ENCODE results near the gene RNF114.
A peak's percentile ranks its signal among the peaks of the same experiment; 100 is the strongest.

The RNF114 gene

DNA sequence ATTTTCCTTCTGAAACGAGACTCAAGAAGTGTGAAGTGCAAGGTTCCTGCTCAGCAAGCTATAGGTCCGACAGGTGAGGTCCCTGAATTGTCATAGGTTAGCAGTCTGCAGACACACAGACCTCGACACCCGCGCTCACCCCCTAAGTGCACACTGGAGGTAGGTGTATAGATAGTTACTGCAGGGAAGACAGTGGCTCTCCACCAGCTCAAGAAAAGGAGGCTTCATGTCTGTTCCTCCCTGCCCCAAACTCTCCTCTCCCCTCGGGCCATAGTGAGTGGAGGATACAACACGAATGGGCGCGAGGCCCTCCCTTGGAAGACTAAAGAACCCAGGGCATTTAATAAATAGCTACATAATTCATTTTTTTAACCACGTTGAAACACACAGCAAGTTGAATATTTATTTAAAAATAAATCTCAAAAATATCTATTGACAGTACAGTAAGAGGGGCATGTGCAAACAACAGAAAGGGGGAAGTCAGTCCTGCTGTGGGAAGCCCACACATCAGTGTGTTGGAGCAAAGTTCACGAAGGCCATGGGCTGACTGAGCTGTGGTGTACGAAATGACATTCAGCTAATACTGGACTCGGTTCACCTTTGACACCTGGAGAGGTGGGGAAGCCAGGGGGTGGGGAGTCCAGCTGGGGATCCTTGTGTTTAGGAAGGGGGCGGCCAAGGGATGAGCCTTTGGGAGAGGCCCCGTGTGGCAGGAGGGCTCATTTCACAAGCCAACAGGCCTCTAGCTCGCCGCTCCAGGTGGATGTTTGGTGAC, 31.6 kb upstream of the RNF114 start:
- DNase-seq, result no peak

DNA sequence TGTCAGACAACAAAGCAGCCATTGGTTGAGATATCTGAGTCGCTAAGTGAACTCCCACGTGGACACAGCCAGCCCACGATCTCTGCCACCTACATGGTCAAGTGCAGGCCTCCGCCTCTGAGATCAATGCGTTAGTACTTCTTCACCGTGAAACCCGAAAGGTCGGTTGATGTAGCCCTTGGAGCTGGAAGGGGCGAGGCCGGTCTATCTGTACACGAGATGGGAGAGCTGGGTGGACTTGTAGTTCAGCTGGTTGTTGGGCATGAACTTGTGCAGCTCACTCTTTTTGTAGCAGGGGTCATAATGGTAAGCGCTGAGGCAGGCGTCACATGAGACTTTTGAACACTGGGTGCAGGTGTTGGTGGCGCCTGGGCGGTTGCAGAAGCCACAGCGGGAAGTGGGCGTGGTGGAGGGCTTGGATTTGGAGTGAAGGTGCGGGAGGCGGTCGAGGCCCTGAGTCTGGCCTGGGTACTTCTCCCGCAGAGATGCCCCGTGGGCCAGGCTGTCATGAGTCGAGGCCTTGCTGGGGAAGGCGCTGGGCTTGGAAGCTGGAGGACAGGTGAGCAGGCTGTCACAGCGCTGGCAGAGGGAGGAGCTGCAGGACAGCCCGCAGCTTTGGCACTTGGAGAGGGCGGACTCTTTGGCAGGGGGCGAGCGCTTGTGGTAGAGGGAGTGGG, 30.6 kb upstream of the RNF114 start:
- DNase-seq, result no peak

DNA sequence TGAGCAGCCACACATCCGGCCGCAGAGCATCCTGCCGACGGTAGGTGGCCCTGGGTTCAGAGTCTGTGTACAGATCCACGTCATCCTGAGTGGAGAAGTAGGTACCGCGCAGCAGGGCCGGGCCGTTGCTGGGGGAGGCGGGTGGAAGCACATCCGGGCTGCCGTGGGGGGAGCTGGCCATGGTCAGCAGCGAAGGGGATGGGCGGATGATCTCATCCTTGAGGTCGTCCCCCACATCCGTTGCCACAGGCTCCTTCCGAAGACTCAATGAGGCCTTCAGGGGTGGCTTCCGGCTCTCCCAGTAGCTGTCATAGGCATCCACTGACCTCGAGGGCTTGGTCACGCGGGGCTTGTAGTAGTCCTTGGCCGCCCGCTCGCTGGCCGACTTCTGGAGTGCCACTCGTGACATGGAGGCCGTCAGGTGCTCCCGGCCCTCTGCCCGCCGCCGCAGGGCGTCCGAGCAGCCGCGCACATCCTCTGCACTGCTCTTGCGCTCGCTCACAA, 30.0 kb upstream of the RNF114 start:
- DNase-seq, result no peak

DNA sequence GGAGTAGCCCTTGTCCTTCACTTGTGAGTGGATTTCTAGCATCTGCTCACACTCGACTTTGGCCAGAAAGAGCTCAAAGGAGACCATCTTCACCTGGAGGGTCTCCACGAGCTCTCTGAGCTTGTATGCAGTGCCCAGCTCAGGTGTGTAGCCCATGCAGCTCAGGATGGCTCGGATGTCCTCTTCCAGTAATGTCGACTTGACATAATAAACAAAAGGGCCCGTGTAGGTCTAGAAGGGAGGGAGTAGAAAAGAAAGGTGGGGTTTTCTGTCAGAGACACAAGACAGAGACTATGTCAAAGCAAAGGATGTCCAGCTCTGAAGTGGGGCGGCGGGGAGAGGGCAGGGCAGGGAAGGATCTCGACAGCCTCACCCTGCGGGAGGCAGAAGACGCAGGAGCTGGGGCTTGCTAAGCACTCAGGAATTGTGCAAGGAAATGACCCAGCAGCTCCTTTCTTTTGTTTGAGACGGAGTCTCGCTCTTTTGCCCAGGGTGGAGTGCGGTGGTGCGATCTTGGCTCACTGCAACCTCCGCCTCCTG, 29.5 kb upstream of the RNF114 start:
- DNase-seq, result no peak

DNA sequence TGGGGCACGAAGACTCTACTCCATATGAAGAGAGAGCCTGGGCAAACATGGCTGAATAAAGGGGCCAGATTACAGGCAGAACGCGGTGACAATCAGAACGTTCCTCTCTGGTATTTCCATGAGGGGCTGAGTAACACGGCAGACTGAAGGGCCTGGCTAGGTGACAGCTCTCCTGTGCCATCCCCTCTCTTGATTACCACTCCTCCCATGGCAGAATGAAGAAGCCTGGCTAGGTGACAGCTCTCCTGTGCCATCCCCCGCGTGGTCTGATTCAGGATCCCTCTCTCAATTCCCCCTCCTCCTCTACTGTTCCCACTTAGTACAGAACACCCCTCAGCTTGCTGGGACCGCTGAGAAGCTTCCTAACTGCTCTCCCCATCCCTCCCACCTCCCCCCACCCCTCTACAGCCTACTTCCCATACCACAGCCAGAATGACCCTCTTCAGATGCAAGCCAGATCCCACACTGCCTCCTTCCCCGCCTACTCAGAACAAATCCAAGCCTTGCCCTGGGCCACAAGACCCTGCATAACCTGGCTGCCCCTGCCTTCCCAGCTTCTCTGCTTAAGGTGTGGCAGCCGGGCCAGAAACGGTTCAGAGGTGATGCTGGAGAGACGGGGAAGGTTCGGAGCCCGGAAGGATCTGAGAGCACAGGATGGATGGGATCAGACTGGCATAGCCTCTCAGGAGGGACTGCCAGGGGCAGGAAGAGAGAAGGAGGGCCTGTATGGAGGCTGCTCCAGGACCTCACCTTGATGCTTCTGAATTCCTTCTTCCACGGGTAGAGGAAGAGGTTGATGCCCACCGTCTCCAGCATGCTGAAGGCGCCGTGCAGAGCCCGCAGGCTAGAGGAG, 28.6 kb upstream of the RNF114 start:
- DNase-seq, result no peak

DNA sequence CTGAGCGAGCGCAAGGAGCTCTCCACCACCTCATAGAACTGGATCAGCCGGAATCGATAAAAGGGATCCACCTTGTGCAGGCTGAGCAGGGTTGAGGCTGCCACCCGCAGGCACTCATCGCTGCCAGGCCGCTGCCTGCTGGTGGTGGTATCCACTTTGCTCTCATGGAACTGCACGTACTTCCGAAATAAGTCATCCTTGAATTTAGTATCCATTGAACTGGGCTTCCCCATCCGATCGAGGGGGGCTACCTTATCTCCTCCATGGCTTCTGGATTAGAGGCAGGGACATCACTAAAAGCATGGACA, 28.0 kb upstream of the RNF114 start:
- DNase-seq, result no peak

DNA sequence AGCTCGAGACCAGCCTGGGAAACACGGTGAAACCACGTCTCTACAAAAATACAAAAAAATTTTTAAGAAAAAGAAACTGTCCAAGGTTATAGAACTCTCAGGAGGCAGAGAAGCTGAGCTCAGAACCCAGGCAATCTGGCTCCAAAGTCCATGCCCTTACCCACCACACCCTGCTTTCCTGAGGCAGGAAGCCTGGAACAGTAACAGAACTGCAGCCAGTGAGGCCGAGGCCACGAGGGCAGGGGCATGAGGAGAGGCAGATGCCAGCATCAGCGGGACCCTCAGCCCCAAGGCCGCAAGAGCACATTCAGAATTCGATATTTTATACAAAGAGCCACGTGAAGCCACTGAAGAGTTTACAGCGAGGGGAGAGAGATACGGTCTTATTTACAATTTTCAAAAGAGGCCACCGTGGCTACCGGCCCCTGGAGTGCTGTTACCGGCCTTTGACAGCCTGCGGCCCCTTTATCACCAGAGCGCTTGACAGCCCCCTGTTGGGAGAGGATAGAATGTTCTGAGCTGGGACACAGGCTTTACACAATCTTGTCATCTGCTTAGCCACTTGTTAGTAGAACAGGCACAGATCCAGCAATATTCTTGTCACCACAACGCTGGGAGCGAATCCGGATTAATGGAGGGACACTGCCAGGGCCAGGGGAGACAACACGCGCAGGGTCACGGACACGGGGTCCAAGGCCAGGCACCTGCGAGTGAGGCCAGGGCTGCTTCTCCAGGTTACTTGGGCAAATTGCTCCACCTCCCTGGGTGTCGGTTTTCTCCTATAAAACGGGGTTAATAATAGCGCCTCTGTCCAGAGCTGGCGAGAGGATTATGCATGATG, 26.5 kb upstream of the RNF114 start:
- DNase-seq, result no peak

DNA sequence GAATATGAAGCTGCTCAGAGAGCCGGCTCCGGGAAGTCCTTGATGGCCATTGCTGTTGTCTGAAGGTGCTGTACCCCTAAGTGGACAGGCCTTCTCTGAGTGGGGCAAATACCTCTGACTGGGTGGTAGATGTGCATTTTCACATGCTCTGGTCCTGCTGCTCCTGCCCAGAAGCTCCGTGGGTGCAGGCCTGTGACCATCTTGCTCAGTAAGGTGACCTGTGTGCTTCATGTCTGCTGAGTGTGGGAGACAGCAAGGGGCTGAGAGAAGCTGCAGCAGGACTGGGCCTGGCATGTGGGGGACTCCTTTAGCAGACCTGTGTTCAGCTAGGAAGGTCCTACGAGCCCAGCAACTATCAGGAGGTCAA, 25.9 kb upstream of the RNF114 start:
- DNase-seq, result no peak

DNA sequence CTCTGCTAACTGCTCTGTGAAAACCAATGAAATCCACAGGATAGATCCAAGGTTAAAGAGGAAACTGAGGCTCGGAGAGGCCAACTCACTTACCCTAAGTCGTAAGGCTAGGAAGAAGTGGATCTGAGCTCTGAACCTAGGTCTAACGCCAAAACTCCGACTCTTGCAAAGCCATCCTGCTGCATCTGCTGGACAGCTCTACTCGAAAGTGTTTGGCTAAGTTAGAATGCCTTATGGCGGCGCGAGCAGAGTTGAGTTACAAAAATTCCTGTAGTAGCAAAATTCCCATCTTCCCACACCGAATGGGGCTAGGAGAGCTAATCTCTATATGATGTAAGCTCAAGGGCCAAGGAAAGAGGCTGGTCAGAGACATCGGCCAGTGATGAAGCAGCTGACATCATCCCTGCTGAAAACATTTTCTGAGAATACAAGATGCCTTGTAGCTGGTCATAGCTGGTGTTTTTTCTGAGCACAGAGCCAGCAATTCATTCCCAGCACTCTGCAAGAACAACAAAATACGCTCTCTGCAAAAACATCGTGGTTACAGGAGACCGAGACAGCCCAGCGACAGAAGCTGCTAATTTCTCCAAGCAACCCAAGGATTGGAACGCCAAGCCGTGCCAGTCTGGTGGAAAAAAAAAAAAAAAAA, 22.7 kb upstream of the RNF114 start:
- no peak for DNase-seq

DNA sequence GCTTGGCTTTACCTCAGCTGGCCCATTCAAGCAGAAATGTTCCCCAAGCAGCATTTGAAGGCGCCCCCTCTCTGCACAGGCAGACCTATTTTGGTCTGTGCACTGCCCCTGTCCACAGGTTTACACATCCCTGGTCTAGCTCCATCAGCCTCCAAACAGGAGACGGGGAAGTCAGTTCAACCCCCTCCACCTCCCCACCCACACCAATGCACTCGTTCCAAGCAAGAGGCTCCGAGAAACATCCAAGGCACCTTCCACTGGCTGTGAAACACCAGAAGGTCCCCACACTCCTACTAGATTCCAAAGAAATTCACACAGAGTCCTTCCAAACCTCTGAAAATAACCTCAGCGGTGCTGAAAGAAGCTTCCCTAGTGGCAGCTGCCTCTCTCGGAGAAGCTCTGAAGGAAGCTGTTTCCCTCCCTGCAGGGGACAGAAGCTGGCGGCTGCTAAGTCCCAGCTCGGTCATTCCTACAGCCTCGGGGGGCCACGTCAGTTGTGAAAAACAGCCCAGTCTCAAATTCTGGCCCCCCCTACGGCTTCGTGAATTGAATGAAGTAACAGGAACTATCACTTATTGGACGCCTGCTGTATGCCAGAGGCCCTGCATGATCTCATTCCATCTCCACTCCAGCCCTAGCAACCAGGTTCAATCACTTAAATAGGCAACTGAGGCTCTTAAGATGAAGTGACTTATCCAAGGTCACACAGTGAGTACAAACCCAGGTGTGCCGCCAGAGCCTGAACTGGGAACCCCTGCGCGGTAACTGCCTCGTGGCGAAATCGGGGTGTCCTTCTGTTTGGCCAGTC, 21.7 kb upstream of the RNF114 start:
- DNase-seq, result no peak

DNA sequence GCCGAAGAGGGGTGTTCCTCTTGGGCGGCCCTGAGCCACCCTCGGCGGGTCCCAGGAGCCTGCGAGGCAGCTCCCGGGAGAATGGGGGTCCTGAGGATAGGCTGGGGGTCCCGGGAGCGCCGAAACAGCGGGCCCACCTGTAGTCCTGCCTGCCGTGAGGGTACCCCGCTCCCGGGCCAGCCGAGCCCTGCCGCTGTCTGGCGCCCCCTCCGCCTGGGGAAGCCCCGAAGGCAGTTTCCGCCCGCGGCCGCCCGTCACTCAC, 21.1 kb upstream of the RNF114 start:
- no peak for DNase-seq

DNA sequence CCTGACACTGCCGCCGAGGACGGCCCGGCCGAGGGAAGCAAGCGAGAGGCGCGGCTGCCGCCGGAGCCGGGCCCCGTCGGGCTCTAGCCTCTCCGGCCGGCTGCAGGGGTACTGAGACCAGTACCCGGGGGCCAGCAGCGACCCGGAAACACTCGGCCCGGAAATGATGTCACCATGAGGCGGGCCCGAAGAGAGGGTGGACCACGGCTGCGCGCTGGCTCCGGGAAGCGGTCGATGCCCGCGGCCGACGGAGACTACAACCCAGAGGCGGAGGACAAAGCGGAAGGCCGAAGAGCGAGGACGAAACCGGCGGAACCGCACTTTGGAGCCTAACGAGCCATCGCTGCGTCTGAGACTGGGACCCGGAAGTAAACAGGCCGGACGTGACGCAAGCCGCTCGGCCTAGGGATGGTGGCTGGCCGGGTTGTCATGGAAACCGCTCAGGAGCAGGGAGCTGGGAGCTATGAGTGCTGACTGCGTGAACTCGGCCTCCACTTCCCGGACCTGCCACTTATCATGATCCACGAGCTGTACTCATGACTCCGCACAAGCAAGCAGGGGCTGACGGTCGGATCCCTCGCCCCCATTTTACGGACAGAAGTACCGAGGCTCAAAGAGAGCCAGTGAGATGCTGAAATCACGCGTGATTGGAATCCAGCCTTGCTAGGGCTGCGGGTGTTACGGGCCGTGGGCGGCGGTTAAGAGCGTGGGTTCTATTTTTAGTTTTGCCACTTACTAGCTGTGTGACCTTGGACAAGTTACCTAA, 20.6 kb upstream of the RNF114 start, which contains the start of gene SPATA2:
TSS of gene SPATA2 (minus strand) at position 150 of the 766 bp plus-strand sequence. CDS start 7,039 bp downstream, outside the sequence.
- DNase-seq, result peak; percentile 94

DNA sequence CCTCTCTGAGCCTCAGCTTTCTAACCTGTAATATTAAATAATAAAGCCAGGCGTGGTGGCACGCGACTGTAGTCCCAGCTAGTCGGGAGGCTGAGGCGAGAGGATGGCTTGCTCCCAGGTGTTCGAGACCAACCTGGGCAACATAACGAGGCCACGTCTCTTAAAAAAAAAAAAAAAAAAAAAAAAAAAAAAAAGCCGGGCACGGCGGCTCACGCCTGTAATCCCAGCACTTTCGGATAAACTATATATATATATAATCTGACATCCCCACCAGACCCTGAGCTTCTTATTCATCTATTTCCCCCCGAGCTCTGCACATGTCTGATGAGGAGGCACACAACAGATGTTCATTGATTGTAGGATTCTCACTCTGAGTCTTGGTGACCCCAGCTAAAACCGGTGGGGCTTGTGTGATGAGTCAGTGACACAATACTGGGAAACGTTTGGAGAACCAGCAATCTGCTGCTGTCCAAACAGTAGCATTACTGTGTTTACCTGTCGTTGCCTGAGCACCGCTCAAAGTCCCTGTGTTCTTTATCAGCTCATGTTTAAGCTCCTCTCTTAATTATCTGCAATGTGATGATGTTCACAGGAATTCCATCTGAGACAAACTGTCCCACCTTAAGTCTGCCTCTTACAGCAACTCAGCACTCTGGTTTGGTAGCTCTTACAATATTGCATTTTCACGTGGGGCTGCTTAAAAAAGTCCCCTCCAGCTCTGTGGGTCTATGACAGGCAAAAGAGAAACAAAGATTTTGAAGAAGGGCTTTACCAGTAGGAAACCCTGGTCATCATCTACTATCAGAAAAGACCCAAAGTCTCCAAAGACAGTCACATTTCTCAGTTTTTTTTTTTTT, 19.8 kb upstream of the RNF114 start:
- DNase-seq, result no peak

DNA sequence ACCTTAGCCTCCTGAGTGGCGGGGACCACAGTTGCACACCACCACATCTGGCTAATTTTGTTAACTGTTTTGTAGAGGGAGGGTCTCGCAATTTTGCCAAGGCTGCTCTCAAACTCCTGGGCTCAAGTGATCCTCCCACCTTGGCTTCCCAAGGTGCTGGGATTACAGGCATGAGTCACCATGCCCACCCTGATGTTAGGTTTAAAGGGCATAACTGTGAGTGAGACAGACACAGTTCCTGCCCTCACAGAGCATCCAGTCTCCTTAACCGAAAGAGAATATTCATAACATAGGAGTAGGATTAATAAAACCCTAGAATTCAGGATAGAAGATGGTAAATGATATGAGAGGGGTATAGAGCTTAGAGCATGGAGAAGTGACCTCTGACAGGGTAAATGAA, 17.8 kb upstream of the RNF114 start:
- no peak for DNase-seq

DNA sequence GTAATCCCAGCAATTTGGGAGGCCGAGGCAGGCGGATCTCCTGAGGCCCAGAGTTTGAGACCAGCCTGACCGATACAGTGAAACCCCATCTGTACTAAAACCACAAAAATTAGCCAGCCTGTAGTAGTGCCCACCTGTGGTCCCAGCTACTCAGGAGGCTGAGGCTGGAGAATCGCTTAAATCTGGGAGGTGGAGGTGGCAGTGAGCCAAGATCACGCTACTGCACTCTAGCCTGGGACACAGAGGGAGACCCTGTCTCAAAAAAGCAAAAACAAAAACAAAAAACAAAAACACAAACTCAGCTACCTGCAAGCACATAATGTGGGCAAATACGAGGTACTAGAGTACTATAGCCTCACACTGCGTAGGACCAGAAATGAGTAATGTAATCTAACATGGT, 17.2 kb upstream of the RNF114 start:
- no peak for DNase-seq

DNA sequence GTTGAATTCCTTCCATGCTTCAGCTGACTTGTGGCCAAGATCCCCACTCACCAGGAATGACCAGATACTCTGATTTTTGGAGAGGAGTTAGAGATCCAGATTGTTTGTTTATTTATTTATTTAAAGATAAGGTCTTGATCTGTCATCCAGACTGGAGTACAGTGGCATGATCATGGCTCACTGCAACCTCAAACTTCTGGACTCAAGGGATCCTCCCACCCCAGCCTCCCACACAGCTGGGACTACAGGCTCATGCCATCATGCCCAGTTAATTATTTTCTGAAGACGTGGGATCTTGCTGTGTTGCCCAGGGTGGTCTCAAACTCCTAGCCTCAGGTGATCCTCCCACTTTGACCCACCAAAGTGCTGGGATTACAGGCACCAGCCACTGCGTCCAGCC, 16.7 kb upstream of the RNF114 start:
- no peak for DNase-seq

DNA sequence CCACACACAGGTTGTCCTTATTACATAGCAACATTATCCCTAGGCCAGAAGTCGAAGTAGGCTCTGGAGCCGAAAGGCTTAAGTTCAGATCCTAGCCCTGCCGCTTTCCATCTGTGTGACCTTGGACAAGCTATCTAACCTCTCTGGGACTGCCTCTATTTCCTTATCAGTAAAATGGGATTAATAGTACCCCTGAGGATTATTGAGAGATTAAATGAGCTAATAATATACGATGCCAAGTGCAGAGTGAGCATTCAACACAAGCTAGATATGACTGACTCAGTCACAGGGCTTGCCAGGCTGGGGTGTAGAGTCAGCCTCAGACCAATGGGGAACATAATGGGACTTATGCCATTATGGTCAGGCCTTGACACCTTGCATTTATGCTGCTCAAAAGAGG, 11.9 kb upstream of the RNF114 start:
- DNase-seq, result no peak

DNA sequence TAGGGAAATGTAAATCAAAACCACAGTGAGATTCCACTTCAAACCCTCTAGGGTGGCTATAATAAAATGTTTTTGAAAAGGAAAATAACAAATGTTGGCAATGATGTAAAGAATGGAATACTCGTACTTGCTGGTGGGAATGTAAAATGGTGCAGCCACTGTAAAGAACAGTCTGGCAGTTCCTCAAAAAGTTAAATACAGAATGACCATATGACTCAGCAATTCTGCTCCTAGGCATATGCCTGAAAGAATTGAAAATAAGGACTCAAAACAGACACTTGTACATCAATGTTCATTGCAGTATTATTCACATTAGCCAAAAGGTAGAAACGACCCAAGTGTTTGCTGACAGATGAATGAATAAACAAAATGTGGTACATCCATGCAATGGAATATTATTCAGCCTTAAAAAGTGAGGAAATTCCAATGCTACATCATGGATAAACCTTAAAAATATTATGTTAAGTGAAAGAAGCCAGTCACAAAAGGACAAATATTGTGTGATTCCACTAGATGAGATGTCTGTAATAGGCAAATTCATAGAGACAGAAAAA, 10.2 kb upstream of the RNF114 start:
- DNase-seq, result no peak
